ENCODE measurements around the gene PATE3.

- TF ChIP-seq CTCF (IDR thresholded peaks at IDR 0.05) (no peak), POLR2A (IDR thresholded peaks at IDR 0.05) (no peak)
Measured at GRCh38 chr11:125762445-125762844, 25.5 kb upstream of the PATE3 start.

All from esophagus squamous epithelium (tissue), 4 donors.